HEK293 (cell line): ENCODE results near the gene APOLD1.

Experiments used
- CTCF ChIA-PET: fragments of 350-600 bp; formaldehyde crosslinking; extraction: SDS; loops from one replicate; lab custom pipeline; 2021; ENCODE audit warnings: antibody characterized with exemption; lab: Yijun Ruan, JAX
- POLR2A ChIA-PET: fragments of 300-600 bp; formaldehyde crosslinking; extraction: SDS; loops from one replicate; lab custom pipeline; 2020; ENCODE audit warnings: antibody characterized with exemption, inconsistent platforms; lab: Yijun Ruan, JAX
- H3K27ac ChIP-seq: fragments of 200-500 bp; sonication (Bioruptor generic); 2 replicates; pipeline ENCODE4 v1.5.1; 2014; ENCODE audit warnings: low read depth, low read length, control low read depth, inconsistent platforms; ENCODE audit errors: extremely low read depth
- H3K36me3 ChIP-seq, 2 experiments: fragments of 200-500 bp in 1 of 2; sonication (Bioruptor generic) in 1 of 2; 1 replicate in 1 of 2; 2 replicates in 1 of 2; pipeline ENCODE4 v1.5.1; 2014 to 2017; ENCODE audit warnings: inconsistent platforms in 2 of 2, low read length in 2 of 2; ENCODE audit not compliant: control insufficient read depth in 2 of 2, insufficient read depth in 1 of 2
- H3K4me1 ChIP-seq: fragments of 200-500 bp; sonication (Bioruptor generic); 2 replicates; pipeline ENCODE4 v1.5.1; 2014; ENCODE audit warnings: mild to moderate bottlenecking, low read length, inconsistent platforms; ENCODE audit not compliant: control insufficient read depth, insufficient read depth
- H3K4me3 ChIP-seq: 2 replicates; pipeline ENCODE4 v1.5.1; 2011; ENCODE audit warnings: low read depth, mild to moderate bottlenecking, control low read depth, low read length, moderate library complexity
- H3K9me3 ChIP-seq: fragments of 200-500 bp; sonication (Bioruptor generic); 2 replicates; pipeline ENCODE4 v1.5.1; 2014; ENCODE audit warnings: low read depth, low read length, inconsistent platforms; ENCODE audit not compliant: control insufficient read depth, insufficient read depth
- KLF10 ChIP-seq: fragments of 450-650 bp; IDR thresholded peaks from 2 replicates; pipeline ENCODE4 v1.5.1; 2018; ENCODE audit warnings: missing biosample characterization, mild to moderate bottlenecking, missing genetic modification characterization
- KLF16 ChIP-seq: fragments of 450-650 bp; formaldehyde crosslinking; IDR thresholded peaks from 2 replicates; pipeline ENCODE4 v1.5.1; 2017; ENCODE audit warnings: missing biosample characterization, missing genetic modification characterization
- KLF8 ChIP-seq: fragments of 450-650 bp; formaldehyde crosslinking; IDR thresholded peaks from 2 replicates; pipeline ENCODE4 v1.5.1; 2016; ENCODE audit warnings: missing biosample characterization, missing genetic modification characterization
- PATZ1 ChIP-seq: fragments of 450-650 bp; formaldehyde crosslinking; IDR thresholded peaks from 2 replicates; pipeline ENCODE4 v1.5.1; 2016; ENCODE audit warnings: missing biosample characterization, missing genetic modification characterization
- REST ChIP-seq: fragments of 450-650 bp; formaldehyde crosslinking; IDR thresholded peaks from 2 replicates; pipeline ENCODE4 v1.5.1; 2016; ENCODE audit warnings: missing biosample characterization, missing genetic modification characterization
- SCRT1 ChIP-seq: fragments of 450-650 bp; formaldehyde crosslinking; IDR thresholded peaks from 2 replicates; pipeline ENCODE4 v1.5.1; 2016; ENCODE audit warnings: missing biosample characterization, missing genetic modification characterization, borderline replicate concordance
- SETDB1 ChIP-seq: IDR thresholded peaks from one replicate; pipeline ENCODE4 v1.6.1; 2017; ENCODE audit warnings: mild to moderate bottlenecking, low read length, moderate library complexity, mixed read lengths; ENCODE audit not compliant: insufficient read length
- YY1 ChIP-seq: fragments of 450-650 bp; formaldehyde crosslinking; IDR thresholded peaks from 2 replicates; pipeline ENCODE4 v1.5.1; 2018; ENCODE audit warnings: missing biosample characterization, missing genetic modification characterization
- ZBTB26 ChIP-seq: fragments of 450-650 bp; formaldehyde crosslinking; optimal IDR thresholded peaks from 2 replicates; pipeline ENCODE3; 2016; ENCODE audit warnings: missing biosample characterization, mild to moderate bottlenecking, missing genetic modification characterization
- ZBTB8A ChIP-seq: fragments of 450-650 bp; formaldehyde crosslinking; IDR thresholded peaks from 2 replicates; pipeline ENCODE4 v1.5.1; 2016; ENCODE audit warnings: missing biosample characterization, missing genetic modification characterization
- ZFHX2 ChIP-seq: fragments of 450-650 bp; formaldehyde crosslinking; conservative IDR thresholded peaks from 2 replicates; pipeline ENCODE4 v1.5.1; 2016; ENCODE audit warnings: missing biosample characterization, missing genetic modification characterization
- ZFP37 ChIP-seq: fragments of 450-650 bp; formaldehyde crosslinking; IDR thresholded peaks from 2 replicates; pipeline ENCODE4 v1.5.1; 2016; ENCODE audit warnings: missing biosample characterization, missing genetic modification characterization
- ZNF280D ChIP-seq: fragments of 450-650 bp; formaldehyde crosslinking; IDR thresholded peaks from 2 replicates; pipeline ENCODE4 v1.5.1; 2016; ENCODE audit warnings: missing biosample characterization, missing genetic modification characterization
- ZNF341 ChIP-seq: fragments of 450-650 bp; formaldehyde crosslinking; IDR thresholded peaks from 2 replicates; pipeline ENCODE4; 2016; ENCODE audit warnings: low read depth, missing biosample characterization, missing genetic modification characterization
- ZNF518A ChIP-seq: fragments of 450-650 bp; formaldehyde crosslinking; conservative IDR thresholded peaks from 2 replicates; pipeline ENCODE4 v1.5.1; 2016; ENCODE audit warnings: low read depth, missing biosample characterization, missing genetic modification characterization
- ZNF544 ChIP-seq: fragments of 450-650 bp; formaldehyde crosslinking; IDR thresholded peaks from 2 replicates; pipeline ENCODE4 v1.5.0; 2017; ENCODE audit warnings: missing biosample characterization, missing genetic modification characterization
- ZNF623 ChIP-seq: fragments of 450-650 bp; formaldehyde crosslinking; IDR thresholded peaks from 2 replicates; pipeline ENCODE4 v1.5.1; 2016; ENCODE audit warnings: missing biosample characterization, missing genetic modification characterization
- ZNF629 ChIP-seq: fragments of 450-650 bp; formaldehyde crosslinking; IDR thresholded peaks from 2 replicates; pipeline ENCODE4 v1.5.1; 2017; ENCODE audit warnings: missing biosample characterization, missing genetic modification characterization
- ZNF747 ChIP-seq: fragments of 450-650 bp; formaldehyde crosslinking; IDR thresholded peaks from 2 replicates; pipeline ENCODE4 v1.5.1; 2016; ENCODE audit warnings: missing biosample characterization, missing genetic modification characterization
- ZNF843 ChIP-seq: fragments of 450-650 bp; formaldehyde crosslinking; IDR thresholded peaks from 2 replicates; pipeline ENCODE4 v1.5.1; 2016; ENCODE audit warnings: missing biosample characterization, missing genetic modification characterization

The APOLD1 gene

GRCh38 chr12:12803186-12803585 is 17.7 kb downstream of the APOLD1 start (continued):
- 0 out of 2 replicates have a peak, but pooled peaks have one; percentile 29 for TF ChIP-seq PATZ1
- TF ChIP-seq SETDB1 = no peak
- TF ChIP-seq ZBTB26 = no peak
- TF ChIP-seq ZNF623 (tag by site-specific recombination) = no peak
- peak; percentile 94 for TF ChIP-seq KLF10 (tag by site-specific recombination)
- 0 out of 2 replicates have a peak, but pooled peaks have one; percentile 23 for TF ChIP-seq KLF8 (tag by site-specific recombination)
- 0 out of 2 replicates have a peak, but pooled peaks have one; percentile 28 for TF ChIP-seq ZNF629 (tag by site-specific recombination)
- TF ChIP-seq KLF16 (tag by site-specific recombination) = no peak
- TF ChIP-seq ZFHX2 (tag by site-specific recombination) = peak; percentile 56
- no peak for TF ChIP-seq YY1 (tag by site-specific recombination)
- TF ChIP-seq ZFP37 (tag by site-specific recombination) = no peak
- TF ChIP-seq ZNF341 (tag by site-specific recombination) = no peak
- TF ChIP-seq, all 188 proteins: peak for 17

GRCh38 chr12:12804011-12804410 is 18.6 kb downstream of the APOLD1 start:
- Histone ChIP-seq H3K36me3 (no peaks in the 10 kb centered on the region), H3K4me1 (peaks cover 12% of the 10 kb centered on the region), H3K4me3 (no peak overlapping the region), H3K27ac (no peak overlapping the region), H3K9me3 (no peaks in the 10 kb centered on the region)
- ChIA-PET CTCF (interaction anchor here (0.5 to 2.0 kb wide), 6 partner anchors 9 to 371 kb away, joined by 3 to 21 read pairs (median 6); no protein-coding TSS in a partner anchor), POLR2A (interaction anchor here (1.8 to 2.0 kb wide), 2 partner anchors 17 to 78 kb away, joined by 5 to 6 read pairs; no protein-coding TSS in a partner anchor)
- TF ChIP-seq SCRT1 (tag by site-specific recombination) = no peak
- TF ChIP-seq REST (tag by site-specific recombination) = no peak
- no peak for TF ChIP-seq ZNF544
- no peak for TF ChIP-seq ZNF843 (tag by site-specific recombination)
- no peak for TF ChIP-seq ZNF518A
- no peak for TF ChIP-seq ZBTB8A (tag by site-specific recombination)
- TF ChIP-seq ZNF280D (tag by site-specific recombination) = no peak
- no peak for TF ChIP-seq ZNF747 (tag by site-specific recombination)
